HepG2 (cell line): ENCODE results near the gene HLCS. TPM values are rescaled to one million over a fixed set of nuclear protein-coding genes. Genes with fewer than 3 reads are reported as not detected.

Experiments
- ATAC-seq: fragments of 200-7000 bp; cut with Tn5 transposase; 3 replicates; pipeline ENCODE4 v1.9.1; 2020; ENCODE audit warnings: mild to moderate bottlenecking, moderate library complexity
- BruUV-seq: library from RNA; stranded (reverse); fragments of 400-500 nt; replicated peaks from 2 replicates; lab custom pipeline; 2021; lab: Mats Ljungman, UMichigan
- CTCF ChIA-PET: fragments of 300-600 bp; formaldehyde crosslinking; extraction: SDS; loops from one replicate; lab custom pipeline; 2021; ENCODE audit warnings: low total read pairs, inconsistent platforms, low intra/inter-chr PET ratio; lab: Yijun Ruan, JAX
- POLR2A ChIA-PET: fragments of 350-600 bp; sonication (Branson Sonifier 250); formaldehyde crosslinking; loops from one replicate; lab custom pipeline; 2020; ENCODE audit warnings: antibody characterized with exemption, inconsistent platforms; lab: Yijun Ruan, JAX
- DNase-seq: peaks from one replicate; pipeline ENCODE4 v3.0.0-alpha.2; 2015; ENCODE audit warnings: low spot score
- FAIRE-seq: peaks from 3 replicates; lab custom pipeline; 2011; peaks lifted over from hg19 to GRCh38; lab: Jason Lieb, UNC
- H2AFZ ChIP-seq: one replicate; pipeline ENCODE4 v1.6.1; 2011; ENCODE audit warnings: low read length, inconsistent platforms
- H3K27ac ChIP-seq: fragments of 300-600 bp; 3 replicates; pipeline ENCODE4 v1.8.0; 2011; ENCODE audit warnings: mixed run types, mild to moderate bottlenecking, mixed read lengths, low read length, inconsistent platforms; ENCODE audit not compliant: insufficient read depth; ENCODE audit errors: extremely low read length
- H3K27me3 ChIP-seq, 2 experiments: fragments of 200-600 bp in 1 of 2; 2 replicates in 1 of 2; 3 replicates in 1 of 2; pipeline versions ENCODE4 v1.6.0 to v1.8.0; 2011; ENCODE audit warnings: low read length in 2 of 2, mild to moderate bottlenecking in 2 of 2, moderate library complexity in 2 of 2, inconsistent platforms in 1 of 2; ENCODE audit not compliant: insufficient read depth in 2 of 2, control insufficient read depth in 1 of 2
- H3K36me3 ChIP-seq, 2 experiments: fragments of 200-600 bp in 1 of 2; replicated peaks in 1 of 2; 2 replicates in 1 of 2; 3 replicates in 1 of 2; pipeline versions ENCODE4 v1.5.1 to v1.8.0; 2011; ENCODE audit warnings: low read length in 2 of 2, inconsistent platforms in 1 of 2; ENCODE audit not compliant: insufficient read depth in 2 of 2, control insufficient read depth in 1 of 2
- H3K4me1 ChIP-seq: 2 replicates; pipeline ENCODE4 v1.5.1; 2012; ENCODE audit warnings: low read length, inconsistent platforms; ENCODE audit not compliant: insufficient read depth
- H3K4me2 ChIP-seq: 2 replicates; pipeline ENCODE4 v1.6.0; 2011; ENCODE audit warnings: low read depth, low read length, inconsistent platforms
- H3K4me3 ChIP-seq, 3 experiments: fragments of 200-600 bp in 1 of 3; sonication (generic), shearing (Covaris generic) in 1 of 3; replicated peaks in 1 of 3; 2 replicates each; pipeline ENCODE4 v1.5.1; 2011 to 2016; ENCODE audit warnings: low read length in 3 of 3, inconsistent platforms in 2 of 3, low read depth in 2 of 3, mild to moderate bottlenecking in 2 of 3, control low read depth in 1 of 3, mixed read lengths in 1 of 3; ENCODE audit not compliant: insufficient read depth in 1 of 3
- H3K79me2 ChIP-seq: one replicate; pipeline ENCODE4 v1.6.1; 2011; ENCODE audit warnings: low read length, inconsistent platforms; ENCODE audit not compliant: insufficient read depth
- H3K9ac ChIP-seq: 2 replicates; pipeline ENCODE4 v1.6.0; 2011; ENCODE audit warnings: mild to moderate bottlenecking, low read depth, low read length, inconsistent platforms; ENCODE audit not compliant: insufficient read depth
- H3K9me3 ChIP-seq: 2 replicates; pipeline ENCODE4 v1.5.1; 2012; ENCODE audit warnings: mild to moderate bottlenecking, low read length
- H4K20me1 ChIP-seq: 2 replicates; pipeline ENCODE4 v1.6.0; 2011; ENCODE audit warnings: inconsistent platforms, mild to moderate bottlenecking, low read length, moderate library complexity; ENCODE audit not compliant: insufficient read depth
- ARID5B ChIP-seq: IDR thresholded peaks from 2 replicates; pipeline ENCODE4 v1.4.0; 2020; ENCODE audit warnings: mild to moderate bottlenecking, missing genetic modification reagents
- ATF4 ChIP-seq, 2 experiments: fragments of 450-650 bp in 1 of 2; sonication (generic) in 1 of 2; formaldehyde crosslinking; IDR thresholded peaks; 2 replicates each; pipeline versions ENCODE4 v1.5.0 to v1.8.0; 2020 to 2022; ENCODE audit warnings: mild to moderate bottlenecking in 1 of 2, missing genetic modification reagents in 1 of 2
- EED ChIP-seq: sonication (generic); formaldehyde crosslinking; IDR thresholded peaks from 2 replicates; pipeline ENCODE4 v1.5.0; 2020; ENCODE audit warnings: mild to moderate bottlenecking, missing genetic modification reagents
- FOXO1 ChIP-seq: sonication (generic); formaldehyde crosslinking; IDR thresholded peaks from 2 replicates; pipeline ENCODE4 v1.4.0; 2020; ENCODE audit warnings: missing genetic modification reagents
- JUNB ChIP-seq: sonication (generic); formaldehyde crosslinking; IDR thresholded peaks from 2 replicates; pipeline ENCODE4 v1.8.0; 2022; ENCODE audit warnings: missing genetic modification reagents, mild to moderate bottlenecking, borderline replicate concordance
- MAF1 ChIP-seq: sonication (generic); formaldehyde crosslinking; IDR thresholded peaks from 2 replicates; pipeline ENCODE4 v1.5.0; 2020; ENCODE audit warnings: missing genetic modification reagents, borderline replicate concordance
- MTF2 ChIP-seq: sonication (generic); formaldehyde crosslinking; IDR thresholded peaks from 2 replicates; pipeline ENCODE4 v1.5.0; 2020; ENCODE audit warnings: missing genetic modification reagents, borderline replicate concordance
- NCOA5 ChIP-seq: sonication (generic); formaldehyde crosslinking; IDR thresholded peaks from 2 replicates; pipeline ENCODE4 v1.4.0; 2020; ENCODE audit warnings: missing genetic modification reagents
- PHF21A ChIP-seq: sonication (generic); formaldehyde crosslinking; IDR thresholded peaks from 2 replicates; pipeline ENCODE4 v1.5.0; 2020; ENCODE audit warnings: mild to moderate bottlenecking, missing genetic modification reagents
- TMF1 ChIP-seq: sonication (generic); formaldehyde crosslinking; IDR thresholded peaks from 2 replicates; pipeline ENCODE4 v1.8.1; 2022; ENCODE audit warnings: low read depth, missing genetic modification reagents
- ZBTB1 ChIP-seq: sonication (generic); formaldehyde crosslinking; IDR thresholded peaks from 2 replicates; pipeline ENCODE4 v1.4.0; 2020; ENCODE audit warnings: missing genetic modification reagents, borderline replicate concordance
- ZNF138 ChIP-seq: sonication (generic); formaldehyde crosslinking; IDR thresholded peaks from 2 replicates; pipeline ENCODE4 v1.5.0; 2020; ENCODE audit warnings: mild to moderate bottlenecking, low read depth, missing genetic modification reagents
- ZNF563 ChIP-seq: sonication (generic); formaldehyde crosslinking; IDR thresholded peaks from 2 replicates; pipeline ENCODE4 v1.8.0; 2022; ENCODE audit warnings: mild to moderate bottlenecking, moderate library complexity, missing genetic modification reagents
- ZNF580 ChIP-seq: IDR thresholded peaks from 2 replicates; pipeline ENCODE4 v1.6.1; 2016; ENCODE audit warnings: low read depth, borderline replicate concordance
- ZSCAN29 ChIP-seq: sonication (generic); formaldehyde crosslinking; conservative IDR thresholded peaks from 2 replicates; pipeline ENCODE4 v1.4.0; 2020; ENCODE audit warnings: mild to moderate bottlenecking, missing genetic modification reagents
- WGBS: methylation state at CpG from one replicate; pipeline ENCODE4 v1.1.6; 2017; ENCODE audit warnings: low lambda C conversion rate; 5-methylcytosine and 5-hydroxymethylcytosine counted together
- in situ Hi-C: cut with HindIII; loops from 2 replicates; pipeline ENCODE4 v1.10.0; 2017; ENCODE audit warnings: low pct_unique_long_range_greater_than_20kb; ENCODE audit not compliant: extremely low pct_ligation_motif_present
- intact Hi-C: fragments of 100-400 bp; cut with micrococcal nuclease; formaldehyde crosslinking; loops from one replicate; pipeline ENCODE4 v1.10.0; 2022; ENCODE audit not compliant: unreplicated experiment
- polyA plus RNA-seq, 8 experiments: library from polyadenylated mRNA; depleted of rRNA in 3 of 8; stranded (reverse) in 7 of 8; unstranded in 1 of 8; fragments of >200 nt; fragmentation: Illumina TruSeq in 4 of 8; extraction: Trizol in 4 of 8; gene quantifications; 2 replicates each; pipeline versions ENCODE4 v1.2.1 to v1.2.3, GENCODE V29; 2011 to 2016; ENCODE audit warnings: low read depth in 4 of 8, missing spikeins in 1 of 8, mixed read lengths in 1 of 8; ENCODE audit not compliant: insufficient read depth in 1 of 8
- total RNA-seq, 5 experiments: library from RNA; depleted of rRNA; stranded (reverse); fragments of >200 nt; fragmentation: Illumina TruSeq; extraction: Trizol; gene quantifications; 2 replicates each; pipeline ENCODE4 v1.2.3, GENCODE V29; 2016; ENCODE audit warnings: low read depth in 1 of 5
- TF ChIP-seq, protein P1 (sequence below): sonication (generic); formaldehyde crosslinking; IDR thresholded peaks from 2 replicates; pipeline ENCODE4 v1.4.0; 2020; ENCODE audit warnings: missing genetic modification reagents

The HLCS gene
- total and polyA plus RNA-seq, 2 of the 13 experiments (the other 11 are each of a cell fraction or from before 2014, with no cell fraction given): 7.9 to 12.3 TPM

DNA sequence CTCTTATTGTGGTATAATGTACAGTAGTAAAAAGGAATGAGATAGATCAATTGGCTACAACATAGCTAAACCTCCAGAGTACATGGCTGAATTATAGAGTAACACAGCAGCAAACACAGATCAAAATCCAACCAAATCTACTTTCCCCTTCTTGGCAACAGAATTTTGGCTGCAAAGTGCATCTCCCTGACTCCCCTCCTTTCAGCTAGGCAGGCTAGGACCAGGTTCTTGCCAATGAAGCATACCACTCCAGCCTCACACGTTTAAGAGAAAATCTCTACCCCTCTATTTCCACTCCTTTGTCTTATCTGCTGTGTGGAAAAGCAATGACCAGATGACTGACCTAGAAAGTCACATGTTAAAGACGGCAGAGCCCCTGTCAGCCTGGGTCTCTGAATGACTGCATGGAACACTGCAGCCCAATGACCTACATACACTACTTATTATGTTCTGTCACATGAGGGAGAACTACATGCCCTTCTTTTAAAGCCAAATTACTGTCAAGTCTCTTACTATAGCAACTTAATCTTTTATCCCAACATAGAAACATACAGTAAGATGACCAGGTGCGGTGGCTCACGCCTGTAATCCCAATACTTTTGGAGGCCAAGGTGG, 99.1 kb downstream of the HLCS start:
- ATAC-seq (no peak), FAIRE-seq (no peak), DNase-seq (no peak)
- in situ Hi-C loops (no loop called here), intact Hi-C loops (no loop called here)
- Histone ChIP-seq H3K79me2 (no peaks in the 10 kb centered on the region), H2AFZ (no peak overlapping the region), H3K9ac (no peak overlapping the region), H3K4me1 (peaks cover 18% of the 10 kb centered on the region), H4K20me1 (no peaks in the 10 kb centered on the region), H3K36me3 (no peaks in the 10 kb centered on the region), H3K4me3 (no peak overlapping the region), H3K27ac (no peak overlapping the region), H3K4me2 (no peak overlapping the region), H3K27me3 (no peaks in the 10 kb centered on the region), H3K9me3 (no peaks in the 10 kb centered on the region)
- 84% methylated on average over 4 of the region's 4 CpGs for WGBS
- ChIA-PET CTCF (no interaction called here), POLR2A (no interaction called here)
- no TSS peak for BruUV-seq
- TF ChIP-seq MAF1 (CRISPR knock-in tag) (no peak), ZBTB1 (no peak), EED (CRISPR knock-in tag) (no peak), TMF1 (CRISPR knock-in tag) (no peak), MTF2 (CRISPR knock-in tag) (no peak), ZSCAN29 (CRISPR knock-in tag) (no peak), ZNF138 (CRISPR knock-in tag) (no peak), ATF4 (CRISPR knock-in tag; IDR thresholded peaks at IDR 0.05) (no peak), FOXO1 (CRISPR knock-in tag) (no peak), JUNB (CRISPR knock-in tag) (no peak), NCOA5 (no peak), ZNF580 (CRISPR knock-in tag) (no peak), ZNF563 (CRISPR knock-in tag) (no peak), PHF21A (no peak), ARID5B (CRISPR knock-in tag) (no peak)
- TF ChIP-seq, protein P1, sequence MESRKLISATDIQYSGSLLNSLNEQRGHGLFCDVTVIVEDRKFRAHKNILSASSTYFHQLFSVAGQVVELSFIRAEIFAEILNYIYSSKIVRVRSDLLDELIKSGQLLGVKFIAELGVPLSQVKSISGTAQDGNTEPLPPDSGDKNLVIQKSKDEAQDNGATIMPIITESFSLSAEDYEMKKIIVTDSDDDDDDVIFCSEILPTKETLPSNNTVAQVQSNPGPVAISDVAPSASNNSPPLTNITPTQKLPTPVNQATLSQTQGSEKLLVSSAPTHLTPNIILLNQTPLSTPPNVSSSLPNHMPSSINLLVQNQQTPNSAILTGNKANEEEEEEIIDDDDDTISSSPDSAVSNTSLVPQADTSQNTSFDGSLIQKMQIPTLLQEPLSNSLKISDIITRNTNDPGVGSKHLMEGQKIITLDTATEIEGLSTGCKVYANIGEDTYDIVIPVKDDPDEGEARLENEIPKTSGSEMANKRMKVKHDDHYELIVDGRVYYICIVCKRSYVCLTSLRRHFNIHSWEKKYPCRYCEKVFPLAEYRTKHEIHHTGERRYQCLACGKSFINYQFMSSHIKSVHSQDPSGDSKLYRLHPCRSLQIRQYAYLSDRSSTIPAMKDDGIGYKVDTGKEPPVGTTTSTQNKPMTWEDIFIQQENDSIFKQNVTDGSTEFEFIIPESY (CRISPR knock-in tag): no peak
